Esophagus squamous epithelium (tissue), 4 donors: ENCODE data around the gene SLC34A2.

Experiments used
- POLR2A ChIP-seq, 4 donors: fragments of 450-650 bp; IDR thresholded peaks; one replicate each; pipeline ENCODE4 v1.6.1; 2017; ENCODE audit warnings: antibody characterized with exemption in 4 of 4, mild to moderate bottlenecking in 4 of 4, moderate library complexity in 3 of 4
- TF ChIP-seq, protein P1 (sequence below), 6 experiments: fragments of 450-650 bp in 4 of 6; fragments of 200-600 bp in 2 of 6; sonication (generic) in 2 of 6; IDR thresholded peaks; one replicate each; pipeline ENCODE4 v1.5.1; 2016 to 2019; ENCODE audit warnings: antibody characterized with exemption in 6 of 6, mild to moderate bottlenecking in 4 of 6, moderate library complexity in 4 of 6

DNA sequence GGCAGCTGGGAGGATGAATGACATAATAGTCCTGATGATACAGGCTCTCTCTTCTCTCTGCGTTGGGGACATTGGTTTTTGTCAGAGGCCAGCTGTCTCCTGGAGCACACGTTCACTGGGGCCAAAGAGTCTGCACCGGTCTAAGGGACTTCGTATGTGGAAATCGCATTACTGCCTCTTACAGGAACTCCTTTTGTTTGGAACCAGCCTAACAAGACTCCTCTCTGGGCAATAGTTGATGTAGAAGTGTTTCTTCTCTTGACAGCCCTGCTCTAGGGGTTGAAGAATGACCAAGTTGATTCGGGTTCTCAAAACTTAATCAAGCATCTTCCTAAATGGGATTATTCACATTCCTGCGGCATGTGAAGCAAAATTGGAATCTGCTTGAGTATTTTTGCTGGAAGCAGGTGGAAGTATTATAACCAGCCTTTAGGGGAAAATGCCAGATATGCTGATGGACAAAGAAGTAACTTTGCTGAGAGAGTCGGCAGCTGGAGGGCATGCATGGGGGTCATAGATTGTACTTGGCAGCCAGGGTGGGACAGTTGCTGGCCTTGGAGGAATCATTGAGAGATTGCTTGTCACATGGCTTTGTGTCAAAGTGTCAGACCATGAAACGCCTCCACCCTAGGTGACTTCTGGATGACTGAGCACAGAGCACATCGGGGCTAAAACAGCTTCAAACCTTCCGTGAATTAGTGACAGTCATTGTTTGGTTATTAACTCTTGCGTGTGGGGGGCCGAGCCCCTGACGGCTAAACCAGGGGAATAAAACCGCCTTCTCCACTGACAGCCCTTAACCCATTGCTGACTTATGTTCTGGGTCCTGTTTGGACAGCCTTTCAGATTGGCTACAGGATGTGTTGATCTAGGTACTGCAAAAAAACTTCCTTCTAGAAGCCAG lies 34.4 kb upstream of the SLC34A2 start:
- TF ChIP-seq, protein P1, sequence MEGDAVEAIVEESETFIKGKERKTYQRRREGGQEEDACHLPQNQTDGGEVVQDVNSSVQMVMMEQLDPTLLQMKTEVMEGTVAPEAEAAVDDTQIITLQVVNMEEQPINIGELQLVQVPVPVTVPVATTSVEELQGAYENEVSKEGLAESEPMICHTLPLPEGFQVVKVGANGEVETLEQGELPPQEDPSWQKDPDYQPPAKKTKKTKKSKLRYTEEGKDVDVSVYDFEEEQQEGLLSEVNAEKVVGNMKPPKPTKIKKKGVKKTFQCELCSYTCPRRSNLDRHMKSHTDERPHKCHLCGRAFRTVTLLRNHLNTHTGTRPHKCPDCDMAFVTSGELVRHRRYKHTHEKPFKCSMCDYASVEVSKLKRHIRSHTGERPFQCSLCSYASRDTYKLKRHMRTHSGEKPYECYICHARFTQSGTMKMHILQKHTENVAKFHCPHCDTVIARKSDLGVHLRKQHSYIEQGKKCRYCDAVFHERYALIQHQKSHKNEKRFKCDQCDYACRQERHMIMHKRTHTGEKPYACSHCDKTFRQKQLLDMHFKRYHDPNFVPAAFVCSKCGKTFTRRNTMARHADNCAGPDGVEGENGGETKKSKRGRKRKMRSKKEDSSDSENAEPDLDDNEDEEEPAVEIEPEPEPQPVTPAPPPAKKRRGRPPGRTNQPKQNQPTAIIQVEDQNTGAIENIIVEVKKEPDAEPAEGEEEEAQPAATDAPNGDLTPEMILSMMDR (IDR thresholded peaks at IDR 0.05) = no peak
- TF ChIP-seq POLR2A (IDR thresholded peaks at IDR 0.05) = no peak
